Natural killer cell (primary cell): Measurements from ENCODE around the gene TRIM28. TPM values are rescaled to one million over a fixed set of nuclear protein-coding genes. Genes with fewer than 3 reads are reported as not detected.

Experiments used
- ATAC-seq, 3 donors: fragments of 150-1000 bp in 2 of 3; fragments of 200-7000 bp in 1 of 3; cut with Tn5 transposase; 1 replicate in 1 of 3; 2 replicates in 2 of 3; pipeline ENCODE4 v1.10.0; 2021; ENCODE audit warnings: mild to moderate bottlenecking in 2 of 3, moderate library complexity in 2 of 3
- DNase-seq, 2 donors: peaks; one replicate each; pipeline versions ENCODE4 v3.0.0 to v3.0.0-alpha.2; 2013 to 2021; ENCODE audit warnings: mixed read lengths in 1 of 2
- H3K27ac ChIP-seq: one replicate; pipeline ENCODE4 v1.5.1; 2013; ENCODE audit warnings: mild to moderate bottlenecking, low read length
- H3K27me3 ChIP-seq: one replicate; pipeline ENCODE4 v1.6.1; 2013; ENCODE audit warnings: low read length; ENCODE audit not compliant: control insufficient read depth, insufficient read depth
- H3K36me3 ChIP-seq: one replicate; pipeline ENCODE4 v1.6.1; 2013; ENCODE audit warnings: low read length; ENCODE audit not compliant: control insufficient read depth, insufficient read depth
- H3K4me1 ChIP-seq: one replicate; pipeline ENCODE4 v1.6.1; 2013; ENCODE audit warnings: low read length; ENCODE audit not compliant: control insufficient read depth, insufficient read depth
- H3K4me3 ChIP-seq: one replicate; pipeline ENCODE4 v1.5.1; 2013; ENCODE audit warnings: low read length
- H3K9me3 ChIP-seq: one replicate; pipeline ENCODE4 v1.6.1; 2013; ENCODE audit warnings: low read length; ENCODE audit not compliant: control insufficient read depth, insufficient read depth
- H3K27ac Mint-ChIP-seq, 2 donors: one replicate each; pipeline ENCODE4 v1.8.0; 2022; ENCODE audit warnings: mild to moderate bottlenecking in 2 of 2, mixed read lengths in 2 of 2, moderate library complexity in 1 of 2
- H3K27me3 Mint-ChIP-seq, 2 donors: one replicate each; pipeline ENCODE4 v1.8.0; 2022; ENCODE audit warnings: low read depth in 2 of 2, mixed read lengths in 2 of 2
- H3K36me3 Mint-ChIP-seq: one replicate; pipeline ENCODE4 v1.8.0; 2022; ENCODE audit warnings: mixed read lengths
- H3K4me1 Mint-ChIP-seq, 2 donors: one replicate each; pipeline ENCODE4 v1.8.0; 2022; ENCODE audit warnings: mixed read lengths in 2 of 2
- H3K4me3 Mint-ChIP-seq: one replicate; pipeline ENCODE4 v1.8.0; 2022; ENCODE audit warnings: mild to moderate bottlenecking, moderate library complexity, mixed read lengths
- H3K9me3 Mint-ChIP-seq, 2 donors: one replicate each; pipeline ENCODE4 v1.8.0; 2022; ENCODE audit warnings: mixed read lengths in 2 of 2
- CTCF ChIP-seq: fragments of 200-600 bp; IDR thresholded peaks from one replicate; pipeline ENCODE4 v1.8.0; 2022; ENCODE audit warnings: antibody characterized with exemption
- WGBS: methylation state at CpG from one replicate; pipeline ENCODE4 v1.1.7; 2013; ENCODE audit warnings: missing lambda C conversion rate; ENCODE audit not compliant: insufficient coverage; 5-methylcytosine and 5-hydroxymethylcytosine counted together
- intact Hi-C: fragments of 100-400 bp; cut with micrococcal nuclease; formaldehyde crosslinking; loops from one replicate; pipeline ENCODE4 v1.14.2; 2022
- total RNA-seq, 4 donors: library from RNA; stranded (reverse); fragments of 120-200 nt in 1 of 4; gene quantifications; one replicate each; pipeline versions ENCODE4 v1.2.3 to v1.2.4, GENCODE V29; 2013 to 2022

Gene TRIM28
- total RNA-seq, 3 donors from 2014 or later (not counting 1 experiment from before 2014, with no cell fraction given) = 330 to 451 (median 408) TPM

GRCh38 chr19:58555920-58556621 lies 12.2 kb downstream of the TRIM28 start:
- peaks cover 57% of the 10 kb centered on the region for H3K4me1 ChIP-seq
- peak overlapping the region; percentile 98 for H3K27ac ChIP-seq
- ATAC-seq = no peak
- Mint-ChIP-seq H3K27ac (peak overlapping the region; percentile 99), H3K4me1 (peaks cover 38 to 75% of the 10 kb centered on the region in 2 donors), H3K4me3 (peak overlapping the region; percentile 98), H3K9me3 (no peaks in the 10 kb centered on the region), H3K27me3 (no peaks in the 10 kb centered on the region), H3K36me3 (no peaks in the 10 kb centered on the region)
- H3K36me3 ChIP-seq = peaks cover 37% of the 10 kb centered on the region
- no peak for DNase-seq
- no peaks in the 10 kb centered on the region for H3K27me3 ChIP-seq
- no peaks in the 10 kb centered on the region for H3K9me3 ChIP-seq
- intact Hi-C loops = loop anchor here (1.0 kb wide), 1 partner anchor 12 kb away; the partner anchor contains the start of gene TRIM28
- WGBS = 88% methylated on average over 15 of the region's 16 CpGs
- TF ChIP-seq CTCF = no peak
- H3K4me3 ChIP-seq = no peak overlapping the region

DNA sequence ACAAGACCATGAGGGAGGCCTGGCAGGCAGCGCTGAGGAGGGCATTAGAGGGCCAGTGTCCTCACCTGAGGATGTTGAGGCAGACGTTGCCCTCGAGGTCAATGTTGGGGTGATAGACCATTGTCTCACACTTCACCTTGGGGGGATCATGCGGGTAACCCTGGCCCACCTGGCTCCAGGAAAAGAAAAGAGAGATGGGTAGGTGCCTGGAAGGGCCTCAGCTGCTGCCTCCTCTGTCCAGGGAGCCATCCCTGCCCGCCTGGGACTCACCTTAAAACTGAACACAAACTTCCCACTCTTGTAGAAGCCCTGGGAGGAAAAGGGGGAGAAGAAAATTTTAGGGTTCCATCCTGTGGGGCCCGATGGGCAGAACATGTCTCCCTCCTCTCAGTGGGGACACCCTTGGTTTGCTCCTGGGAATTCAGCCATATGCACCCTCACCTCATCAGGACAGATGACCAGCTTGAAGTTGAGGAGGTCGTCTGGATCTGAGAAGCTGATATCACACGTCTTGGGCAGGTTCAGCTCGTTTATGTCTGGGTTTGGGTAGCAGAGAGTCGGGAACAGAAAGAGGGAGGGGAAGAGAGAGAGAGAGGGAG lies 12.9 kb downstream of the TRIM28 start:
- no peaks in the 10 kb centered on the region for H3K36me3 Mint-ChIP-seq
- H3K4me3 Mint-ChIP-seq = peak overlapping the region; percentile 98
- H3K27me3 Mint-ChIP-seq = no peaks in the 10 kb centered on the region
- H3K27ac ChIP-seq = peak overlapping the region; percentile 92
- H3K27ac Mint-ChIP-seq = peak overlapping the region; percentile 99
- no peak for TF ChIP-seq CTCF
- H3K9me3 ChIP-seq = no peaks in the 10 kb centered on the region
- intact Hi-C loops = no loop called here
- peaks cover 64% of the 10 kb centered on the region for H3K4me1 ChIP-seq
- H3K36me3 ChIP-seq = peaks cover 31% of the 10 kb centered on the region
- 68% methylated on average over 8 of the region's 10 CpGs for WGBS
- ATAC-seq = no peak
- H3K4me3 ChIP-seq = no peak overlapping the region
- no peaks in the 10 kb centered on the region for H3K27me3 ChIP-seq
- peaks cover 38 to 82% of the 10 kb centered on the region in 2 donors for H3K4me1 Mint-ChIP-seq
- peak in 1 of 2 donors; percentile 15 for DNase-seq
- no peaks in the 10 kb centered on the region for H3K9me3 Mint-ChIP-seq

GRCh38 chr19:58557221-58558065 lies 13.6 kb downstream of the TRIM28 start:
- Histone ChIP-seq H3K27me3 (no peaks in the 10 kb centered on the region), H3K9me3 (no peaks in the 10 kb centered on the region), H3K27ac (peak overlapping the region; percentile 92), H3K4me1 (peaks cover 71% of the 10 kb centered on the region), H3K4me3 (peak overlapping the region; percentile 80), H3K36me3 (peaks cover 24% of the 10 kb centered on the region)
- intact Hi-C loops = no loop called here
- Mint-ChIP-seq H3K36me3 (no peaks in the 10 kb centered on the region), H3K4me3 (peak overlapping the region; percentile 98), H3K4me1 (peaks cover 38 to 88% of the 10 kb centered on the region in 2 donors), H3K27me3 (no peaks in the 10 kb centered on the region), H3K9me3 (no peaks in the 10 kb centered on the region), H3K27ac (peak overlapping the region; percentile 99)
- TF ChIP-seq CTCF = no peak
- 37% methylated on average over 12 of the region's 12 CpGs for WGBS
- ATAC-seq = no peak
- no peak for DNase-seq
